ENCODE measurements around the gene EIF4EBP2.

Gene EIF4EBP2

DNA sequence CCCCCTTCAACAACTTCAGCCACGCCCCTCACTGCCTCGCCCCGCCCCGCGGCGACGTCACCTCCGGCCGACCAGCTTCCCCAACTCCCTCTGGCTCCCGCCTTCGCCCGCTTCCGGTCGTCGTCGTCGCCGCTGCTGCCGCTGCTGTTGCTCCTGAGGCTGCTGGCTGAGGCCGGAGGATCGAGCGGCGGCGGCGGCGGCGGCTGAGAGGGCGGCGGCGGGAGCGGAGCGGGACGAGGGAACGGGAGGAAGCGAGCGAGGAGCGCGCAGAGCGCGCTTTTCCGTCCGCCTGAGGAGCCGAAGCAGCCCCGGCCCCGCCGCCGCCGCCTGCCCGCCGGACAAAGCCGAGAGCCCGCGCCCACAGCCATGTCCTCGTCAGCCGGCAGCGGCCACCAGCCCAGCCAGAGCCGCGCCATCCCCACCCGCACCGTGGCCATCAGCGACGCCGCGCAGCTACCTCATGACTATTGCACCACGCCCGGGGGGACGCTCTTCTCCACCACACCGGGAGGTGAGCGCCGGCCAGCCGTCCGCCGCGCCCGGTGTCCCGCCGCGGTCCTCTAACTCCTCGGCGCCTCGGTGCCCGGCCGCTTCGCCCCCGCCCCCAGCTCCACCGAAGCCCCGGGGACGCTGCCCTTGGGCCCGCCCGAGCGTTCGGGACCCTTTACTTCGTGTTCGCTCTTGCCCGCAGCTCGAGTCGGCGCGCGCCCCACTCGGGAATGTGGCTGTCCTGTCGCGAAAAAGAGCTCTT, at the start of gene EIF4EBP2:
EIF4EBP2 (plus strand) TSS at position 110 of the 751 bp plus-strand sequence; CDS start at position 367, 257 bp downstream.
- in situ Hi-C loops (cut with MboI; ENCODE audit: low pct_unique_long_range_greater_than_20kb, low sequenced_read_pairs) = no loop called here
- peak; percentile 94 for DNase-seq

DNA sequence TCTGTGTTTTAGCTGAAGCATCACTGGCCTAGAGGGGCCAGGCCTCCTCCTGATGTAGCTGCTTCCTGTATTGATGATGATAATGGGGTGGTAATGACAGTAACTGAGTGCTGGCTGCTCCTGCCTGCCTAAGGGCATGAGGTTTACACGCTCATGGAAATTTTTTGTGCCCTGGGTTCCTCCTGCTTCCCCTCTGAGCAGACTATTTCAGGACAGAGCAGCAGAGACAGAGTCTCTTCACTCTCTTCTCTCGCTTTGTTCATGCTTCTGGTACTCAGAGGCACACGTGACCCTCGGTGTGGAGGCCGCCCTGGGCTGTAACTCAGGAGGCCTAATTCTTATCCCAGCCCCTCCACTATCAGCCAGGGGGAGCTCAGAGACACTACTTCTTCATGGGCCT, 49.4 kb upstream of the EIF4EBP2 start:
- DNase-seq = no peak
- in situ Hi-C loops (cut with MboI; ENCODE audit: low pct_unique_long_range_greater_than_20kb, low sequenced_read_pairs) = no loop called here

- peak; percentile 20 for DNase-seq
These were observed 48.6 kb upstream of the EIF4EBP2 start for GRCh38 chr10:70355051-70356021.

DNA sequence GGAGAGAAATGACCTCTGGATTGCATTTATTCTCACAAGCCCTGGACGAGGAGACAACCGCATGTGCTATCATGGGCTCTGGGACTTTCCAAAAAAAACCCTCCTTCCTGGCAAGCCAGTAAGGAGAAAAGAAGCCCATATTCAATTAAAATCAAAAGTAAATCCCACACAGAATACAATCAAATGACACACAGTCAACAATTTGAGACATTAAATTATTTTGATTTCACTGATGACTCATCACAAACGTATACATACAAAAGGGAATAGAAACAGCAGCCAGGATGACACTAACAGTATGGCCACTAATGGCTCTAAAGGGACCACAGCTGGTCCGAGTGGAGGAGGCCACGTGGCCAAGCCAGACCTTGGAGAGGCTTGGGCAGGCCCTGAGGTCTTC, 46.4 kb upstream of the EIF4EBP2 start:
- in situ Hi-C loops (cut with MboI; ENCODE audit: low pct_unique_long_range_greater_than_20kb, low sequenced_read_pairs) = no loop called here
- DNase-seq = no peak

More at GRCh38 chr10:70355051-70356021, 48.6 kb upstream of the EIF4EBP2 start:
- in situ Hi-C loops (cut with MboI; ENCODE audit: low pct_unique_long_range_greater_than_20kb, low sequenced_read_pairs) = no loop called here

GRCh38 chr10:70358446-70358845, 45.5 kb upstream of the EIF4EBP2 start:
- DNase-seq = no peak
- in situ Hi-C loops (cut with MboI; ENCODE audit: low pct_unique_long_range_greater_than_20kb, low sequenced_read_pairs) = no loop called here

GRCh38 chr10:70359017-70359550, 44.9 kb upstream of the EIF4EBP2 start:
- in situ Hi-C loops (cut with MboI; ENCODE audit: low pct_unique_long_range_greater_than_20kb, low sequenced_read_pairs) = no loop called here
- DNase-seq = no peak

DNA sequence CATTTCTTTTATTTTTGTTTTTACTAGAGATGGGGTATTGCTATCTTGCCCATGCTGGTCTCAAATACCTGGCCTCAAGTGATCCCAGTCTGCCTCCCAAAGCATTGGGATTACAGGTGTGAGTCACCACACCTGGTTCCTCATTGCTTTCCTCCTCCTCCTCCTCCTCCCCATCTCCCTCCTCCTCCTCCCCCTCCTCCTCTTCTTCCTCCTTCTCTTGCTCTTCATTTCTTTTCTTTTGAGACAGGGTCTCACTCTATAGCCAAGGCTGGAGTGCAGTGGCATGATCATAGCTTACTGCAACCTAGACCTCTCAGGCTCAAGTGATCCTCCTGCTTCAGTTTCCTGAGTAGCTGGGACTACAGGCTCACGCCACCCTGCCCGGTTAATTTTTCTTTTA, 43.7 kb upstream of the EIF4EBP2 start:
- in situ Hi-C loops (cut with MboI; ENCODE audit: low pct_unique_long_range_greater_than_20kb, low sequenced_read_pairs) = no loop called here
- DNase-seq = no peak

DNA sequence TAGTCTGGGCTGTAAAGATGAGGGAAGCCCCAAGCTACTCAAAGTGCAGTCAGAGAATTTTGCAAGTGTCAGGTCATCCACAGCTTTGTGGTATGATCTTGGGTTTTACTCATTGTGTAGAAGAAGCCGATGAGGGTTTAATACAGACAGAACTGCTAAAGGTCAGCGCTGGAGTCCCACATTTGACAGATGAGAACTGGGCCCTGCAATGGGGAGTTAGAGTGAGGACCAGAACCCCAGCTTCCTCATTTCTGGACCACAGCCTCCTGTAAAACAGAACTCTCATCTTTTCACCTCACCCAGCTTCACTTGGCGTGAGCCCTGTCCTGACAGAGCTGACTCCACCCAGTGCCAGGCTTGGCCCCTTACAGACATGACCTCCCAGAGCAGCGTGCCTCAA, 41.6 kb upstream of the EIF4EBP2 start:
- in situ Hi-C loops (cut with MboI; ENCODE audit: low pct_unique_long_range_greater_than_20kb, low sequenced_read_pairs) = no loop called here
- no peak for DNase-seq

GRCh38 chr10:70363292-70363691, 40.7 kb upstream of the EIF4EBP2 start:
- in situ Hi-C loops (cut with MboI; ENCODE audit: low pct_unique_long_range_greater_than_20kb, low sequenced_read_pairs) = no loop called here
- no peak for DNase-seq

DNA sequence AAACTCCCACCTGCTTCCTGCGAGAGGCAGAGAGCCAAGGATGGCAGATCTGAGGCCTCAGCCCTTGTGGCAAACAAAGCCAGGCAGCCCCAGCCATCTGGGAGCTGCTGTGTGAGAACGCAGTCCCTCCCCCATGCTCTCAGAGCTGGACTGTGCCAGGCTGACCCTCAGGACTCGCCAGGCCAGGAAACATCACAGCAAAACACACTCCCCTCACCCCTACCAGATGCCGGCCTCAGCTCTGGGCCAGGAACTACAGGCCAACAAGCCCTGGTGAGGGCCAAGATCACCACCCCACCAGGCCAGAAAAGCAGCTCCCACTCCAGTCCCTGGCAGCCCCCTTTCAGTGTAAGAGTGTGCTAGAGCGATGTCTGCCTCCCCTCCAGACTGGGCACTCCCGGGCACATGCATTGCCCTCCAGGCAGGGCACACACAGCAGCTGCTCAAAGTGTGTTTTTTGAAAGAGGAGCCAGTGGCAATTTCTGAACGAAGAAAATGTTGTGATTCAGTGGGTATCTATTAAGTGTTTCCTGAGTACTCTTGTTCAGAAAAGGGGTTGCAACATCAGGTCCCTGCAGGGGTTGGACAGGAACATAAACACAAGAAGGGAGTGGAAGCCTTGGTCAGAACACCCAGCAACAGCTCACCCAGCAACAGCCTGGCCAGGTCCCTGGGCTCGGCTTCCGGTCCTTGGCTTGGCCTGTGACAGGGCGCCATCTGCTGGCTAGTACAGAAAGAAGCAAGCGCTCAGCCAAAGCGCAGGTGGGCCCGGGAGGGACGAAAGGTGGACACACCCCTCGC, 39.8 kb upstream of the EIF4EBP2 start:
- peak; percentile 77 for DNase-seq
- in situ Hi-C loops (cut with MboI; ENCODE audit: low pct_unique_long_range_greater_than_20kb, low sequenced_read_pairs) = no loop called here

DNA sequence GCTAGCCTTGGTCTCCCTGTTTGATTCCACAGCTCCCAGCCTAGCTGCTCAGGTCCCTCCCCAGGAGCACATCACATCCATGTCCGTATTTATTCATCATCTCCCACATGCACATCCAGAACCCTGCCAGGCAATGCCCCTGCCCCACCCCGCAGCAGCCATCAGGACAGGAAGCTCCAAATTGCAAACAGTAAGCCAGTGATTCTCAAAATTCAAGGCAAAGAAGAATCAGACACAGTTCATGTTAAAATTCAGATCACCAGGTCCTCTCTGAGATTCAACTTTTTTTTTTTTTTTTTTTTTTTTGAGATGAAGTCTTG, 39.2 kb upstream of the EIF4EBP2 start:
- DNase-seq = no peak
- in situ Hi-C loops (cut with MboI; ENCODE audit: low pct_unique_long_range_greater_than_20kb, low sequenced_read_pairs) = no loop called here

DNA sequence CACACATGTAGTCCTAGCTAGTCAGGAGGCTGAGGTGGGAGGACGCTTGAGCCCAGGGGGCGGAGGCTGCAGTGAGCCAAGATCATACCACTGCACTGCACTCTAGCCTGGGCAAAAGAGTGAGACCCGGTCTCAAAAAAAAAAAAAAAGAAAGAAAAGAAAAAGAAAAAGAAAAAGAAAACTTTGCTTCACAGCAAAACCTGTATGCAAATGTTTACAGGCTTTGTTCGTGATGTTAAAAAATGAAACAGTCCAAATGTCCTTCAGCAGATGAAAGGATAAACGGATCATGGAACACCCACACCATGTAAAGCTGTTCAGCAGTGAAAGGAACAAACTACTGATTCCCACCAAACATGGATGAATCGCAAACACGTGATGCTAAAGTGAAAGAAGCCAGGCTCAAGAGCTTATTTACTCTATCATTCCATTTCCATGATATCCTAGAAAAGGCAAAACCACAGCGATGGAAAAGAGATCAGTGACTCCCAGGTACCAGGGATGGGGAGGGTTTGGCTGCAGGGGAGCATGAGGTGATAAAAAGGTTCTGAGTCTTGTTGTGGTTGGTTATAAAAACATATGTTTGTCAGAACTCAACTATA, 36.6 kb upstream of the EIF4EBP2 start:
- no peak for DNase-seq
- in situ Hi-C loops (cut with MboI; ENCODE audit: low pct_unique_long_range_greater_than_20kb, low sequenced_read_pairs) = no loop called here

GRCh38 chr10:70368774-70369482, 35.0 kb upstream of the EIF4EBP2 start:
- no peak for DNase-seq
- in situ Hi-C loops (cut with MboI; ENCODE audit: low pct_unique_long_range_greater_than_20kb, low sequenced_read_pairs) = no loop called here

- in situ Hi-C loops (cut with MboI; ENCODE audit: low pct_unique_long_range_greater_than_20kb, low sequenced_read_pairs) = no loop called here
- DNase-seq = no peak
These were observed 34.4 kb upstream of the EIF4EBP2 start for GRCh38 chr10:70369498-70370018.

DNA sequence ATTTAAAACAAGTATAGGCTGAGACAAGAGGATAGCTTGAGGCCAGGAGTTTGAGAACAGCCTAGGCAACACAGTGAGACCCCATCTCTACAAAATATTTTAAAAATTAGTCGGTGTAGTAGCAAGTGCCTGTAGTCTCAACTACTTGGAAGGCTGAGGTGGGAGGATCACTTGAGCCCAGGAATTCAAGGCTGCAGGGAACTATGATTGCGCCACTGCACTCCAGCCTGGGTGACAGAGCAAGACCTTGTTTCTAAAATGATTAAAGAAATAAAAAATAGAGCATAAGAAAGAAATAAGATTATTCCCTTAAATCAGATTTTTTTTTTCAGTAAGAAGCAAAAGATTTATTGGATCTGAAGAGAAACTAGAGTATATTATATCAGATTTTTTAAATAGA, 33.2 kb upstream of the EIF4EBP2 start:
- DNase-seq = no peak
- in situ Hi-C loops (cut with MboI; ENCODE audit: low pct_unique_long_range_greater_than_20kb, low sequenced_read_pairs) = no loop called here

GRCh38 chr10:70371846-70372245, 32.1 kb upstream of the EIF4EBP2 start:
- no peak for DNase-seq
- in situ Hi-C loops (cut with MboI; ENCODE audit: low pct_unique_long_range_greater_than_20kb, low sequenced_read_pairs) = no loop called here

DNA sequence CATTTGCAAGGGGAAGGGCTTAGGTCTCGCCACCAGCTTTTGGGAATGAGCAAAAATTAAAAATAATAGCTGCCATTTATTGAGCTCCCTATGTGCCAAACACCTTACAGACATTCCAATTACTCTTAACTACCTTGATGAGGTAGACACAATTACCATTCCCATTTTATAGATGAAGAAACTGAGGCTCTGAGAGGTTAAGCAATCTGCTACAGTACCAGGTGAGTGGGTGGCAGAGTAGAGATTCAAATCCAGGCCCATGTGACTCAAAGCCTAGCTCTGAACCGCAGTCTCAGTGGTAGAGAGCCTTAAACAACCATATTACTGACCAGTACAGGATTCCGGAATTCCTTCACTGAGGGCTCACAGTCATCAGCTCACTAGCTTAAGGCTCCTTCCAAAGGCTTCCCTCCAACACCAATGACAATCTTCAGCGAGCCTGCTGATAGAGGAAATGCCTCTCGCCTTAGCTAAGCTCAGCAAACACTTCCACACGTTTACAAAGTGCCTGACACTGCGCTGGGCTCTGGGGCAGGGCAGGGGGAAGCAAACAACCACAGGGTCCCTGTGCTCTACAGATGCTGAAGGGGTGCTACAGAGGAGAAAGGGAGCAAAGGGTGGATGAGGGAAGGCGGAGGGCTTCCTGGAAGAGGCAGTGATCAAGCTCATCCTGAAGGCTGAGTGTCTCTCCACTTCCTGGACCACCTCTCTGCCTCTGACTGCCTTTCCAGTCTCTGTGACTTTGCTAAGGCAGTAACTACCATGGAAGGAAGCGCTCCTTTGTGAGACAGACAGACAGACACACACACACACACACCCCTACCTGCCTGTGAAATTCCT, 28.9 kb upstream of the EIF4EBP2 start:
- DNase-seq = no peak
- in situ Hi-C loops (cut with MboI; ENCODE audit: low pct_unique_long_range_greater_than_20kb, low sequenced_read_pairs) = no loop called here

All from KBM-7 (cell line).